GM10248 (cell line): ENCODE results near the gene MAP1LC3B.
"Not testable (repeated sequence)": the region's sequence is repeated elsewhere in the genome, so short reads cannot be mapped to it uniquely, and the experiment has no call there.

Experiments
- CTCF ChIA-PET: fragments of 300-600 bp; sonication (Branson Sonifier 250); formaldehyde crosslinking; extraction: SDS; loops from one replicate; lab custom pipeline; 2021; ENCODE audit warnings: antibody characterized with exemption; lab: Yijun Ruan, JAX
- POLR2A ChIA-PET: fragments of 350-650 bp; sonication (Branson Sonifier 250); formaldehyde crosslinking; extraction: SDS; loops from one replicate; lab custom pipeline; 2020; ENCODE audit warnings: antibody characterized with exemption; lab: Yijun Ruan, JAX
- DNase-seq: peaks from one replicate; pipeline ENCODE4 v3.0.0; 2012; ENCODE audit errors: extremely low spot score
- TF ChIP-seq, protein P1 (sequence below): IDR thresholded peaks from 2 replicates; pipeline ENCODE4 v1.5.1; 2012; ENCODE audit warnings: mild to moderate bottlenecking, low read depth; ENCODE audit errors: extremely low read depth, missing control alignments, control extremely low read depth

MAP1LC3B gene

GRCh38 chr16:87358696-87359095 lies 33.4 kb upstream of the MAP1LC3B start:
- CTCF ChIA-PET = interaction anchor here (1.3 to 1.6 kb wide), 2 partner anchors 9 to 41 kb away, joined by 3 to 7 read pairs; partner anchors contain the start of gene C16orf95
- POLR2A ChIA-PET = no interaction called here

GRCh38 chr16:87359121-87359520 lies 33.0 kb upstream of the MAP1LC3B start:
- POLR2A ChIA-PET = no interaction called here
- TF ChIP-seq, protein P1, sequence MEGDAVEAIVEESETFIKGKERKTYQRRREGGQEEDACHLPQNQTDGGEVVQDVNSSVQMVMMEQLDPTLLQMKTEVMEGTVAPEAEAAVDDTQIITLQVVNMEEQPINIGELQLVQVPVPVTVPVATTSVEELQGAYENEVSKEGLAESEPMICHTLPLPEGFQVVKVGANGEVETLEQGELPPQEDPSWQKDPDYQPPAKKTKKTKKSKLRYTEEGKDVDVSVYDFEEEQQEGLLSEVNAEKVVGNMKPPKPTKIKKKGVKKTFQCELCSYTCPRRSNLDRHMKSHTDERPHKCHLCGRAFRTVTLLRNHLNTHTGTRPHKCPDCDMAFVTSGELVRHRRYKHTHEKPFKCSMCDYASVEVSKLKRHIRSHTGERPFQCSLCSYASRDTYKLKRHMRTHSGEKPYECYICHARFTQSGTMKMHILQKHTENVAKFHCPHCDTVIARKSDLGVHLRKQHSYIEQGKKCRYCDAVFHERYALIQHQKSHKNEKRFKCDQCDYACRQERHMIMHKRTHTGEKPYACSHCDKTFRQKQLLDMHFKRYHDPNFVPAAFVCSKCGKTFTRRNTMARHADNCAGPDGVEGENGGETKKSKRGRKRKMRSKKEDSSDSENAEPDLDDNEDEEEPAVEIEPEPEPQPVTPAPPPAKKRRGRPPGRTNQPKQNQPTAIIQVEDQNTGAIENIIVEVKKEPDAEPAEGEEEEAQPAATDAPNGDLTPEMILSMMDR = no peak
- no peak for DNase-seq
- CTCF ChIA-PET = interaction anchor here (0.9 to 1.6 kb wide), 3 partner anchors 10 to 42 kb away, joined by 3 to 7 read pairs (median 3); partner anchors contain the start of gene C16orf95

More at GRCh38 chr16:87358696-87359095, 33.4 kb upstream of the MAP1LC3B start:
- DNase-seq = no peak
- TF ChIP-seq, protein P1 = no peak

GRCh38 chr16:87360862-87361610 lies 31.1 kb upstream of the MAP1LC3B start:
- TF ChIP-seq, protein P1 = no peak
- ChIA-PET POLR2A (no interaction called here), CTCF (interaction anchor here (0.9 to 2.1 kb wide), 2 partner anchors 9 to 22 kb away, joined by 3 to 6 read pairs; partner anchors contain the start of gene FBXO31)

DNA sequence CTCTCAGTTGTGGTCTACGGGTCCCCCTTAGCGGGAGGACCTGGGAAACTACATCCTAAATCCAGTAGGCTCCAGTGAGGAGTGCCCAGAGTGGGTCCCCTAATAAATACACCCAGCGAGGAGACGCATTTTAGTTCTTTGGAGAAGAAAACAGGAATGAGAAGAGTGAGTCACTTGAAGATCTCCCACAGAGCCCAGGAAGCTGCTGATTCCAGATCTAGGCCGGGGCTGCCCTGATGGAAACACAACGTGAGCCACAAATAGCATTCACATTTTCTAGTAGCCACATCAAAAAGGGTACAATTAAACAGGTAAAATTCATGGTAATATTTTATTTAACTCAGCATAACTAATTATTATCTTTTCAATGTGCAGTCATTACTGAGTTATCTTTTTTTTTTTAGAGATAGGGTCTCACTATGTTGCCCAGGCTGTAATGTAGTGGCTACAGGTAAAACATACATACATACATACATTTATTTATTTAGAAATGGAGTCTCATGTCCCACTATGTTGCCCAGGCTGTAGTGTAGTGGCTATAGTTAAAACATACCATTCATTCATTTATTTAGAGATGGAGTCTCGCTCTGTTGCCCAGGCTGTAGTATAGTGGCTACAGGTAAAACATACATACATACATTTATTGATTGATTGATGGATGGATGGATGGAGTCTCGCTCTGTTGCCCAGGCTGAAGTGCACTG lies 30.1 kb upstream of the MAP1LC3B start:
- DNase-seq = no peak
- ChIA-PET POLR2A (no interaction called here), CTCF (no interaction called here)
- TF ChIP-seq, protein P1 = no peak

More at GRCh38 chr16:87360862-87361610, 31.1 kb upstream of the MAP1LC3B start:
- DNase-seq = no peak

GRCh38 chr16:87362828-87363559 lies 29.1 kb upstream of the MAP1LC3B start:
- CTCF ChIA-PET = not testable (repeated sequence)

GRCh38 chr16:87363771-87364455 lies 28.2 kb upstream of the MAP1LC3B start:
- no peak for DNase-seq
- TF ChIP-seq, protein P1 = no peak
- ChIA-PET CTCF (no interaction called here), POLR2A (no interaction called here)

More at GRCh38 chr16:87362828-87363559, 29.1 kb upstream of the MAP1LC3B start:
- DNase-seq, POLR2A ChIA-PET: not testable (repeated sequence)
